Suprapubic skin (tissue), 4 donors: ENCODE data around the gene DMXL1. TPM values are rescaled to one million over a fixed set of nuclear protein-coding genes. Genes with fewer than 3 reads are reported as not detected.

Experiments used
- DNase-seq, 2 donors: peaks; one replicate each; pipeline ENCODE4 v3.0.0-alpha.2; 2019; ENCODE audit warnings: low spot score in 2 of 2
- H3K27ac ChIP-seq: fragments of 200-600 bp; sonication (generic); one replicate; pipeline ENCODE4 v1.5.1; 2019
- H3K27me3 ChIP-seq: fragments of 200-600 bp; sonication (generic); one replicate; pipeline ENCODE4 v1.5.1; 2019
- H3K36me3 ChIP-seq: fragments of 200-600 bp; sonication (generic); one replicate; pipeline ENCODE4 v1.5.1; 2019
- H3K4me1 ChIP-seq: fragments of 200-600 bp; sonication (generic); one replicate; pipeline ENCODE4 v1.5.1; 2019
- H3K4me3 ChIP-seq: fragments of 200-600 bp; sonication (generic); one replicate; pipeline ENCODE4 v1.5.1; 2019; ENCODE audit warnings: mild to moderate bottlenecking
- H3K9me3 ChIP-seq: fragments of 200-600 bp; sonication (generic); one replicate; pipeline ENCODE4 v1.5.1; 2019
- CTCF ChIP-seq, 2 donors: fragments of 200-600 bp in 1 of 2; fragments of 450-650 bp in 1 of 2; sonication (generic) in 1 of 2; IDR thresholded peaks; one replicate each; pipeline ENCODE4 v1.5.1; 2016 to 2019; ENCODE audit warnings: antibody characterized with exemption in 2 of 2, mild to moderate bottlenecking in 1 of 2, moderate library complexity in 1 of 2
- EP300 ChIP-seq: sonication (generic); formaldehyde crosslinking; IDR thresholded peaks from one replicate; pipeline ENCODE4 v1.6.1; 2017; ENCODE audit warnings: antibody characterized with exemption
- POLR2A ChIP-seq, 2 donors: fragments of 450-650 bp; IDR thresholded peaks; one replicate each; pipeline ENCODE4 v1.6.1; 2017; ENCODE audit warnings: antibody characterized with exemption in 2 of 2, mild to moderate bottlenecking in 2 of 2, moderate library complexity in 2 of 2
- POLR2AphosphoS5 ChIP-seq, 3 donors: sonication (generic); formaldehyde crosslinking; IDR thresholded peaks; one replicate each; pipeline ENCODE4 v1.6.1; 2017; ENCODE audit warnings: antibody characterized with exemption in 3 of 3
- WGBS: methylation state at CpG from one replicate; pipeline ENCODE4 v1.1.5; 2018; 5-methylcytosine and 5-hydroxymethylcytosine counted together
- total RNA-seq, 4 donors: library from RNA; depleted of rRNA; stranded (reverse); fragments of >200 nt; gene quantifications; one replicate each; pipeline ENCODE4 v1.1.0, GENCODE V29; 2016

Gene DMXL1
- total RNA-seq, 4 donors from 2014 or later: 38.8 to 79.1 (median 47.9) TPM

- H3K9me3 ChIP-seq: no peaks in the 10 kb centered on the region
- no peak overlapping the region for H3K4me3 ChIP-seq
- DNase-seq: no peak
- no peaks in the 10 kb centered on the region for H3K27me3 ChIP-seq
- WGBS: 85% methylated on average over 7 of the region's 7 CpGs
- TF ChIP-seq POLR2A (IDR thresholded peaks at IDR 0.05) (no peak), CTCF (IDR thresholded peaks at IDR 0.05) (no peak), EP300 (no peak), POLR2AphosphoS5 (IDR thresholded peaks at IDR 0.05) (no peak)
- no peak overlapping the region for H3K27ac ChIP-seq
- H3K36me3 ChIP-seq: peaks cover 14% of the 10 kb centered on the region
- no peaks in the 10 kb centered on the region for H3K4me1 ChIP-seq
Measured at GRCh38 chr5:119250946-119251901, 180.3 kb downstream of the DMXL1 start.

GRCh38 chr5:119255571-119256356 lies 184.9 kb downstream of the DMXL1 start:
- H3K4me3 ChIP-seq: no peak overlapping the region
- WGBS: 78% methylated on average over 5 of the region's 5 CpGs
- no peaks in the 10 kb centered on the region for H3K9me3 ChIP-seq
- TF ChIP-seq POLR2AphosphoS5 (IDR thresholded peaks at IDR 0.05): no peak
- TF ChIP-seq POLR2A (IDR thresholded peaks at IDR 0.05): no peak
- no peak for DNase-seq
- no peaks in the 10 kb centered on the region for H3K4me1 ChIP-seq
- peaks cover 13% of the 10 kb centered on the region for H3K36me3 ChIP-seq
- no peaks in the 10 kb centered on the region for H3K27me3 ChIP-seq
- no peak overlapping the region for H3K27ac ChIP-seq

GRCh38 chr5:119257613-119258012 lies 186.7 kb downstream of the DMXL1 start:
- TF ChIP-seq EP300: no peak
- no peak for TF ChIP-seq POLR2AphosphoS5 (IDR thresholded peaks at IDR 0.05)
- TF ChIP-seq POLR2A (IDR thresholded peaks at IDR 0.05): no peak
- TF ChIP-seq CTCF (IDR thresholded peaks at IDR 0.05): no peak
- no peaks in the 10 kb centered on the region for H3K36me3 ChIP-seq
- no peak overlapping the region for H3K27ac ChIP-seq
- H3K4me1 ChIP-seq: no peaks in the 10 kb centered on the region
- 96% methylated on average over 3 of the region's 3 CpGs for WGBS
- no peak for DNase-seq
- H3K27me3 ChIP-seq: no peaks in the 10 kb centered on the region
- no peaks in the 10 kb centered on the region for H3K9me3 ChIP-seq
- H3K4me3 ChIP-seq: no peak overlapping the region

- Histone ChIP-seq H3K36me3 (no peaks in the 10 kb centered on the region), H3K27me3 (no peaks in the 10 kb centered on the region), H3K27ac (no peak overlapping the region), H3K9me3 (no peaks in the 10 kb centered on the region), H3K4me1 (peaks cover 7% of the 10 kb centered on the region), H3K4me3 (no peak overlapping the region)
- TF ChIP-seq POLR2A (IDR thresholded peaks at IDR 0.05) (no peak), POLR2AphosphoS5 (IDR thresholded peaks at IDR 0.05) (no peak), CTCF (IDR thresholded peaks at IDR 0.05) (no peak), EP300 (no peak)
- no peak for DNase-seq
- WGBS: 82% methylated on average over 2 of the region's 2 CpGs
Measured at GRCh38 chr5:119263639-119264038, 192.8 kb downstream of the DMXL1 start.

GRCh38 chr5:119264186-119264585 lies 193.3 kb downstream of the DMXL1 start:
- no peaks in the 10 kb centered on the region for H3K9me3 ChIP-seq
- H3K27me3 ChIP-seq: no peaks in the 10 kb centered on the region
- no peaks in the 10 kb centered on the region for H3K36me3 ChIP-seq
- no peak for TF ChIP-seq CTCF (IDR thresholded peaks at IDR 0.05)
- no peak for TF ChIP-seq EP300
- no peak for TF ChIP-seq POLR2A (IDR thresholded peaks at IDR 0.05)
- no peak for TF ChIP-seq POLR2AphosphoS5 (IDR thresholded peaks at IDR 0.05)
- DNase-seq: no peak
- no peak overlapping the region for H3K4me3 ChIP-seq
- H3K4me1 ChIP-seq: peaks cover 8% of the 10 kb centered on the region
- WGBS: 0% methylated on average over 1 of the region's 1 CpG
- H3K27ac ChIP-seq: no peak overlapping the region
